Stimulated activated CD8-positive, alpha-beta memory T cell treated with anti-CD3 and anti-CD28 coated beads, Interleukin-12 subunit alpha, Interleukin-12 subunit beta, amount 100 ng/mL, for 1 hour (primary cell): ENCODE results near the gene QSOX2.

Experiments
- DNase-seq: peaks from one replicate; pipeline ENCODE4 v3.0.0-alpha.2; 2020; ENCODE audit warnings: low read depth

The QSOX2 gene

DNA sequence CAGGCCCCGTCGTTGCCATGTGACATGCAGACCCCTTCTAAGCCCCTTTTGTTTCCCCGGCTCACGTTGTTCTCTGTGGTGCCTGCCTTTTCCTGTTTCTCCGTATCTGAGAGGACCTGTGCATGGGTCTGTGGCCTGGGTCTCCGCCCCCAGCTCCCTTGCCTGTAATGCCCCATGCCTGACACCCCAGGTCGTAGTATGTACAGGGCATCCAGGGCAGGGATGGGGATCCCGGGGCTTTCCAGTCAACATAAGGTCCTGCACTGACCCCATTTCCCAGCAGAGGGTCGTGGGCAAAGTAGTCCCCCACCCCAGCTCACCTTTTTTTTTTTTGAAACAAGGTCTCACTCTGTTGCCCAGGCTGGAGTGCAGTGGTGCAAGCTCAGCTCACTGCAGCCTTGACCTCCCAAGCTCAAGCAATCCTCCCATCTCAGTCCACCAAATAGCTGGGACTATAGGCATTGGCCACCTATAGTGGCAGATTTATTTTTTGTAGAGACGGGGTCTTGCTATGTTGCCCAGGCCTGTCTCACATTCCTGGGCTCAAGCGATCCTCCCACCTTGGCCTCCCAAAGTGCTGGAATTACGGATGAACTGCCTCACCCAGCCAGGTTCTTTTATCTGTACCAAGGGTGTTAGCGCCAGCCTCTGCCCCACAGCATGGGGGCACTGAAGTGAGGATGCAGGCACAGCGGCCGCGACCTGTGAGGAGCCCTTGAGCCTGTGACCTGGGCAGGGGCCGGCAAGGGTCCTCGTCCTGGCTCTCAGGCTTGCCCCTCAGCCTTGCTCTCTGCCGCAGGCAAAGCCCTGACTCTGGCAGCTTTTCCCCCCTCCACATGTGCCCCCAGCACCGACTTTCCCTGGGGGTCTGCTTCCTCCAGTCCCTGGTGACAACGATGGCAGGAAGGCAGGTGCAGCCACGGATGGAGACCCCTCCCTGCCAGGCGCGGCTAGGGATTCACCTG is 19.1 kb upstream of the QSOX2 start:
- no peak for DNase-seq

DNA sequence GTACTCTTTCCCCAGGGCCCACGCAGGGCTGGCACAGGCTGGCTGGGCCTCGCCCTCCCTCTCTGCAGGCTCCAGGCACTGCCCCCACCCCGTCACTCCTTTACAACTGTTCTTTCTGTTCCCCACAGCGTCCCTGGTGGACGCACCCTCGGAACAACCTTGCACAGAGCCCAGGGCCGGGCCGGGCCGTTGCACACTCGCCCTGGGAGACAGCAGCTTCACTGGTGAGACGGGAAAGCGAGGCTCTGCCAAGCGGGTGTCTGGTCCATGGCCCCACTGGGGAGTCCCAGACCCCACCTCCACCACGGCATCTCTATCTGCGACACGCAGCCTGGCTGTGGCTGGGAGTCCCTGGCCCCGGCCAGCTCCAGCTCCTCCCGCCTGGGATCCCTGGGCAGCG is 18.4 kb upstream of the QSOX2 start:
- no peak for DNase-seq

DNA sequence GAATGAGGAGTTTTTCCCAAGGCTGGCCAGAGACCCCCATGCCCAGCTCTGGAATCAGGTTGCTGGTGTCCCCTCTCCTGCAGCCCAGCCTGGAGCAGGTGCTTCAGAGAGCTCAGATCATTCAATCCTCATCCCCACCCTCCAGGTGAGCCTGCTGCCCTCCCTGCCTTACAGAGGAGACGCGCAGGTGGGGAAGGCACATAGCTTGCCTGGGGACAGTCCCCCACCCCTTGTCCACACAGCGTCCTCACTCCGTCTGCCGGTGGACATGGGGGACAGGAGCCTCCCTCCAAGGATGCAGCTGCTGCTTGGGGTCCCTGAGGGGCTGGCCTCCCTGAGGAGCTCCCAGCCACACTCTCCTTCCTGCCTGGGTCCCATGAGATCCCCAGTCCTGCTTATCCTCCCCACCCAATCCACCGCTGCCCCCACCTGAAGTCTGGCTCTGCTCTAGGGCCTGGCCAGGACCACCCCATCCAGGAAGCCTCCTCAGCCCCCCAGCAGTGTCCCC is 17.1 kb upstream of the QSOX2 start:
- DNase-seq, result no peak

DNA sequence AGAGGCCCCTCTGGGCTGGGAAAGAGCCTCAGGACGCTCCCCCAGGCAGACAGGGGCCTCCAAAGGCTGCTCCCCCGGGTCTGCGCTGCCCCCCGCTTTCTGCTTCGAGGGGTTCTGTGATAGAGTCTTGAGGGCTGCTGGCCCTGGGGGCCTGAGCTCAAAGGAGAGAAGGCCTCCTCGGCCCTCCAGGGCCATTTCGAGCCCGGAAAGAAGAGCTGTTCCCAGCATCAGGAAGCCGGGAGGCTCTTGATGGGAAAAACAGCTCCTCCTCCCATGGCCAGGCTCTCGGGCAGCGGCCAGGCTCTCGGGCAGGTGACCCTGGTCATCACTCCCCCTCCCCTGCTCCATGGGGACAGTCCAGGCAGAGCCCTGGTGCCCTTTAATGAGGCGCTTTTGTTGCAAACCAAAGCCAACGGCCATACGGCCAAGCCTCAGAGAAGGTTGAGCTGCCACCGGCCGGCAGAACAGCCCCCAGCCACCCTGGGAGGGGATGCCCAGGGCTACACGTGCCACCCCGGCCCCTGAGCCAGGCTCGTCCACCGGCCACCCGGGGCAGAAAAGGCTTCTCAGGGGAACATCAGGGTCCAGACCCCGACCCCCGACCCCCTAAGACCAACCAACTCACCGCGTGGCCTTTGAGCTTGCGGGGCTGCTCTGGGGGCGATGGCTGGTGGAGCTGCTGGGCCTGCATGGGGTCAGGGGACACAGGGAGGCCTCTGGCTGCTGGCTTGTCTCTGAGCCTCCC is 16.2 kb upstream of the QSOX2 start:
- DNase-seq, result no peak

DNA sequence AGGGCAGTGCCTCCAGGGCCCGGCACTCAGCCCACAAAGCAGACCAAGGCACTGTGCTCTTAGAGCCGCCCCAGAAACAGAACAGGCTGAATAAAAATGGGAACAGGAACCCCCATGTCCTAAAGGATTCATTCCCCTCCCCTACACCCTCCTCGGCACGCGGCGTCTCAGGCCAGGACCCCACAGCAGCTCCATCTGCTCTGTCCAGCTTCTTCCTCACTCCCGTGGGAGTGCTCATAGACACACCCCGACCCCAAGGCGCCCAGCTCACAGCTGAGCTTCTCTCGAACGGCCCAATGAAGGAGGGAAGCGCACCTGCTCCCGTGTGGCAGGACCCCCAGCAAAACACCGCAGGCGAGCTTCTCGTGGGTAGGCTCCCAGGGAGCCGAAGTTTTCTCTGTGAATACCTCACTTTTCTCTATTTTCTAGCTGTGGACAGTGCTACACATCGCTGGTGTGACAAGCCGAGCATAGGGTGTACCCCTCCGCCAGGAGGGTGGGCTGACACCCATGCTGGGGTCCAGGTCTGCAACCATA is 15.4 kb upstream of the QSOX2 start:
- no peak for DNase-seq

DNA sequence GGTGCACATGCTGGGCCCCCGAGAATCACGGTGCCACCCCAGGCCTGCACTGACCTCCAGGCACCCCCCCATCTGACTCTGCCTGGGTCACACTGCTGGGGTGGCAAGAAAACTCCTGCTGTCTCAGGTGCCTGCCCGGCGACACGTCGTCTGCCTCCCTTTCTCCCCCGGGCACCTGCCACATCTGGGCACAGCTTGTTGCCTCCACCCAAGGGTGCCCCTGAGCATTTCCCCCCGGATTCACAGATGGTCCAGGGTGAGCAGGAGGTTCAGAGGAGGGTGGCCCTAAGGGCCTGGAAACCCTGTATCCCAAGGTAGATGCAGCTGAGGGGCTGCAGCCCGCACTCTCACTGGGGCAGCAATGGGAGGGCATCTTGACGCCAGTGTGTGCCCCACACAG is 14.9 kb upstream of the QSOX2 start:
- DNase-seq, result no peak

DNA sequence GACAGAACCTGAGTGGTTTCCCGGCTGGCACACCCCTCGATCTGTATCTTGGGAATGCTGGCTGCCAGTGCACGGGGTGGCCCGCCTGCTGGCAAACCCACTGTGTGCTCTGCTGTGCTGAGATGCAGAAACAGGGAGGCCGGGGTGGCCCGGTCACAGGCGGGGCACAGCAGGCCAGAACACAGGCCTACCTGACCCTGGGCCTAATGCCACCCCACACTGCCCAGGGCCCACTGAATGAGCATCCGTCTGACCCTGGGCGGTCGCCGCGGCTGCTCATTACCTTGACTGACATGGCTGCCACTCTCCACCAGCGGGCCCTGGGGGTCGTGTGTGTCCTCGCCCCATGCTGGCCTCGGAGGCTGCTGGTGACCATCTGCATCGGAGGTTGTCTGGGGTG is 14.2 kb upstream of the QSOX2 start:
- no peak for DNase-seq

DNA sequence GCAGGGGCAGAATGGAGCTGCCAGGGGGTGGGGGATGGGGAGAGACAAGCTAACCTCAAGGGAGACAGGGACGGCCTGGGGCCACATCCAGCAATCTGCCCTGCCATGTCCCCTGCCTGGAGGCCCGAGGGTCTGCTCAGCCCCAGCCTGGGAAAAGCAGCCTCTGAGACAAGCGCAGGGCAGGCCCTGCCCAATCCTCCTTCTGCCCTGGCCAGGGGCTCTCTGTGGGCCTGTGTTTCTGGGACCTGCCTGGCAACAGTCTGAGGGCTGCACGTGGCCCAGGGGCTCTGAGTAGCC is 13.9 kb upstream of the QSOX2 start:
- no peak for DNase-seq

DNA sequence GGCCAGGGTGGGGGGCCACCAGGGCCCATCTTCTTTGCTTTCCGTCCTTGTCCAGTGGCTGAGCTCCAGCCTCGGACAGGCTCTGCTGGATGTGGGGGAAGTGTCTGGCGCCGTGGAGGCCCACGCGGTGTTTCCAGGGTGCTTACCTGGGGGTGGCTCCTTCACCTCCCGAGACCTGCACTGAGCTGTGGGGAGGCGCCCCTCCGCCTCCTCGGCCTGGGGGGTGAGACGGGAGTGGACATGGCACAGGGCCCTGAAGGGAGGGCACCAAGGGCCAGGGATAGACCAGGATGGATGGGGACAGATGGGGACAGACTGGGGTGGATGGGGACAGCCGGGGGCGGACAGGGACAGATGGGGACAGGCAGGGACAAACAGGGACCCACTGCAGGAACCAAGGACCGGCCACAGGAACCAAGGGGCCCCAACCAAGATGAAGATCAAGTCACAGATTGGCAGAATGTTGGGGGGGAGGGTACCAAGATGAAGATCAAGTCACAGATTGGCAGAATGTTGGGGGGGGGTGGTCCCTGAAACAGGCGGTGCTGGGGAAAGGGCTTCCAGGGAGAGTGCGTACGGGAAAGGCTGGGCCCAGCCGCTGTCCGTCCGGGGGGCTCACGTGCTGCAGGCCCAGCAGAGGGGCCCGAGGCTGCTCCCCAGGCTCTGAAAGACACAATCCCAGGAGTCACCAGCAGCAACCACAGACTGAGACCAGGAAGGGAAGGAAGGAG is 13.3 kb upstream of the QSOX2 start:
- DNase-seq, result no peak

DNA sequence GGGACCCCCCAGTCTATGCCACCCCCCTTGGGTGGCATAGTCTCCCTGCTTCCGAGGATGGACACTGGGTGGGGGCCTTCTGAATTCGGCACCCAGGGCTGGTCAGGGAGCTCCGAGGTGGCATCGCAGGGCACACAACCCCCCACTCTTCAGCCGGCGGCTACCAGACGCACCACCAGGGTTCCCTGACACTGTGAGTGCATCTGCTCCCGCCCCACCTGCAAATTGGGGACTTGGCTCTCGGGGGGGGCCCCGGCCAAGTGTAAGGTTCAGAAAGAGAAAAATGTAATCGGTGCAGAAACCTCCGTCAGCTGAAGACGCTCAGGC is 12.7 kb upstream of the QSOX2 start:
- DNase-seq, result no peak

DNA sequence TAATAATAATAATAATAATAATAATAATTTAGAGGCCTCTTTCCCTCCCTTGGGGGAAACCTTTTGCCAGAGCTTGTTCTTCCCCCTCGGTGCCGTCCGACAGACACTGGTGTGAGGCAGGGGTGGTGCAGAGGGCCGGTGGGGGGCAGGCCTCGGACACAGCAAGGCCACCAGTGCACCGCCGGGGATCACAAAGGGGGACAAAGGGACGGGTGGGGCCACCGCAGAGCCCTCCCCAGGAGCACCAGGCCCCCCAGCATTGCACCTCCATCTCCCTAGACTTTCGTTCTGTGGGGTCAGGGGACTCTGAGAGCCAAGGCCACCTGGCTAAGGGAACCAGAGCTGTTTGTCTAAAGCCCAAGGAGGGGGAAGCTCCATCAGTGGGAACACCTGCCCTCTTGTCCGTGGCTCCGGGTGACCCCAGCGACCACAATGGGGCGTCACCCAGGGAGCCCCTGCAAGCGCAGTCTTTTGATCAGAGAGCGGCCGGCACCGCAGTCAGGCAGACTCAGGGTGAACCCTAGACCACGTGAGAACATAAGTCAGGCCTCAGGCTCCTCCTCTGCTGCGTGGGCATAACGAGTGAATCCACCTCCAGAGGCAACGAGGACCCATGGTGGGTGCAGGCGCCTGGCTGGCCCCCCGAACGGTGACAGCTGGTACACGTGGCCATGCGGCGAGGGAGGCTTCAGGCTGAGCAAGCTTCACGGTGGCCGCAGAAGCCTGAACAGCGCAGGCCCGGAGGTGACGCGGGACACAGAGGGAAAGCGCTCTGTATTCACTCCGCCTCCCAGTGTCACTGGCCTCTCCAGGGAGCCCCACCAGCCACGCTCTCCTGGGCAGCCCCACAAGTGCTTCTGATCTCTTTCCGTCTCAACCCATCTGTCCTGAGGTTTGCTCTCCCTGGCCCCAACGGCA is 12.0 kb upstream of the QSOX2 start:
- no peak for DNase-seq

DNA sequence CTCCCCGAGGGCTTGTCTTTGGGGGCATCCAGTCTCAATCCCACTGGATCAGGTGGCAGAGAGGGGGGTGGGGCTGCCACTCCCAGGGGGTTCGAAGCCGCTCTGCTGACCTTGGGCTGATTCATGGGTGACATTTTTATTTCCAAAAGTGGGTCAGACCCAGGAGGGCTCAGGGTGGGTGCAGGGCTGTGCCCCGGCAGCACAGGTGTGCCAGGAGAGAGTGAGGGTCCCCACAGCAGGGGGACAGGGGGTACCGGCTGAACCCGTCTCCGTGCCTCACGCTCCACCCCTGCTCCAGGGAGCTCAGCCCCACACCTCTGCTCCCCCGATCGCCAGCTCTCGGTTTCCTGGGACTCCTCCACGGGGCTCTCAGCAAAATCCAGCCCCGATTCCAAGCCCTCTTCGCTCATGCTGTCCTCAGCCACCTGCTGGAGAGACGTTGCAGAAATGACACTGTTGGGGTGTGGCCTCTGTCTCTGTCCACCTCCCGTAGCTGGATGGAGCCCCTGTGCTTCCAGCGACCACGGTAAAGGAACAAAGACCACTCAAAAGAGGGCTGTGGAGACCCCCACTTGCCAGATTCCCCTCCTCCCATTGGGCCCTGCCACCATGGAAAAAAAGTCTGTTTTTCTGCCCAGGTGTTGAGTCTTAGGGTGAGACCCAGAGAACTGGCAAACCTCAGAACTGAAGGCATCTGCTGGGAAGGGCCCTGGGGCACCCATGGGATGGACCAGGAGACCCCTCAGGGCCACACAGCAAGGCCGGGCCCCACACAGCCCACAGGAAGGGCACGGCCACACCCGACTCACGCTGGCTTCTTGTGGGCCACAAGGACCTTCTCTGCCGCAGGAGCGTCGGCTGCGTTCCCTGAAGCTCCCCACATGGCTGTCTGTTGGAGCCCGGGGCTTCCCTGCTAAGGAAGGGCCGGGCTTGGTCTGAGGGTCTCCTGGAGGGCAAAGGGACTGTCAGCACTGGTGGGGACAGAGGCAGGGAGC is 10.6 kb upstream of the QSOX2 start:
- no peak for DNase-seq

DNA sequence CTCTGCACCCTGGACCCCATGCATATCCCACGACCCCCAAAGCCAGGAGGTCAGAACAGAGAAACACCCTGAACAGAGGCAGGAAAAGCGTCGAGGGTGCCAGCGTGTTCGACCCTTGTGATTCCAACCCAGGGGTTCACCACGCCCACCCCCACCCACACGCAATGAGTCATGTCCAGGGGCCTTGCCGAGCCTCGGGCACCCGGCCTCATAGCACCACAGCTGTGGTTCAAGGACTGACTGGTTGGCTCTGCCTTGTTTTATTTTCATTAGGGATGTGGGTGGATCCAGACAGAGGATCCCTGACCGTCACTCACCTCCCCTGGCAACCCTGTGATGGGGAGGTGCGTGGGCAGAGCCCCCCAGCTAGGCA is 9.5 kb upstream of the QSOX2 start:
- no peak for DNase-seq

DNA sequence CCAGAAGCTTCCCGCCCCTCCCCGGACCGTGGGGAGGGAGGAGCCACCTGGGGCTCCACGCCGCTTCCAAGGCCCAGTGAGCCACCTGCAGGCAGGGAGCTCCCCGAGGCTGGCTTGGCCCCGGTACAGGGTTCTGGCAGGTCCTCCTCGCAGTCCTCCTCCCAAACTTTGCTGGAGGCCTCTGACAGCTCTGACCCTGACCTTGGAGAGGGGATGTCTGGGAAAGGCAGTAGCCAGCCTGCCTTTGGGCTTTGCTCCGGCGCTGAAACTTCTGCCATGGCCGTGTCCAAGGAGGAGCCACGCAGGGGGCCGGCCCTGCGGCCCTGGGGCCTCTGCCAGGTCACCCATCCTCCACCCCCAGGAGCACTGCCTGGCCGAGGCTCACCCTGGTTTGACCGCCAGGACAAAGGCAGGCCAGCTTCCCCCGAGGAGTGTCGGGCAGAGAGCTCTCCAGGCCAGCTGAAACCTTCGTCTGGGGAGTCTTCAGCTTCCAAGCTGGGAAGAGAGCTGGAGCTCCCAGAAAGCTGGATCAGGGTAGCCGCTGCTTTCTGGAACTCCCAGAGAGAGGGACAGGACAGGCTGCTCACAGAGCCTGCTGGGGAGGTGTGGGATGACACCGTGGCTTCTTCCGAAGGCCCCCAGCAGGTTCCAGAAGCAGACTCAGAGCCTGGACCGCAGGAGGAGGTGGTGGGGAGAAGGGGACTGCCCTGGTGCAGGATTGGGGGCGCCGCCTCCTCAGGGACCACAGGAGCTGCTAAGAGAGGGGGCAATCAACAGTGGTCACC is 9.0 kb upstream of the QSOX2 start:
- DNase-seq, result no peak

DNA sequence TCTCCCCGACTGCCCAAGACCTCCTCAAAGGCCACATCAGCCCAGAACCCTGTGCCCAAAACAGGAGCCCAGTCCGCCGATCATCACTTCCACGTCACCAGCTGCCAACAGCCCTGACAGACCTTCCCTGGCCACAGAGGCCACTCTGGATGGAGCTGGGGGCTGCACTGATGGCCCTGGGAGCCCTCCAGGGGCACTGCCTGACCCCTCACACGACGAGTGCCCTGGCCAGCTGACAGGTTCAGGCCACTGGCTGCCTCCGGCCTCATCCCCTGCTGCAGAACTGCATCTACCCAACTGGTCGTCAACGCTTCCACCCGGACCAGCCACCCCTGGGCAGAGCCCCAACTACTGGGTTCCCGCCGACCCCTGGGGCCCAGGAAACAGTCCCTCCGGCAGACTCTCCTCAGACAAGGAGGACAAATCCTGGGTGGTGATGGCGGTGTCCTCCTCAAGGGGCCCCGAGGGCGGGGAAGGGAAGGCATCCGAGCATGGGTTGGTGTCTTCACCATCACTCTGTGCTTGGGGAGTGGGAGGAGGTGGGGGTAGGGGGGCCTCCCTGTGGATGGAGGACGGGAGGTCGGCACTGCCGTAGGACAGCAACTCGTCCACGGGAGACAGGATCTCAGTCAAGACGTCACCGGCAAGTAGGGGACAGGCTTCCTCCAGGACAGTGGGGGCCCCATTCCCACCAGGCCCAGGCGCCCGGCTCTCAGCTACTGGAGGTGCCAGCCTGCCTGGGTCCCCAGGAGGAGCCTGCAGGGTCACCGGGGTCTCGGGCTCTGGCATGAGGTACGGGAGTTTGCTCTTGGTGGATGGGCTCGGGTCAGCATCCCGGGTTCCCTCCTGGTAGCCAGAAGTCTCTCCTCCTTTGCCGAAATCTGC is 7.9 kb upstream of the QSOX2 start:
- no peak for DNase-seq

DNA sequence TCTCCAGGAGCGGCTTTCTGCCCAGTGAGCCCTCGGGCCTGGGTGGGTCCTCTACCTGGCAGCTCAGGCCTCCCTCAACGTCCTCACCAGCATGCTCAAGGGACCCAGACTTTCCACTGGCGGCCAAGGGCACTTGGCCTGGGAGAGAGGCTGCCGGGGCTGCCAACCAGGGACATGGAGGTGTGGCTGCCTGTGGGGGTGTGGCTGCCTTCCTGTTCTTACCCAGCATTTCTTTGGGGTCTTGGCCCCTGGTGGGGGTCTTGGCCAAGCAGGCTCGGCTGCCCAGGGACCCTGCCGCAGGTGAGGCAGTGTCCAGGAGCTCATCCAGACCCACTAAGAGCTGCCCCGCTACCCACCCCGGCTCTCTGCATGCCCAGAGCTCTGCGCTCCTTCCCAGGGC is 7.2 kb upstream of the QSOX2 start:
- no peak for DNase-seq

DNA sequence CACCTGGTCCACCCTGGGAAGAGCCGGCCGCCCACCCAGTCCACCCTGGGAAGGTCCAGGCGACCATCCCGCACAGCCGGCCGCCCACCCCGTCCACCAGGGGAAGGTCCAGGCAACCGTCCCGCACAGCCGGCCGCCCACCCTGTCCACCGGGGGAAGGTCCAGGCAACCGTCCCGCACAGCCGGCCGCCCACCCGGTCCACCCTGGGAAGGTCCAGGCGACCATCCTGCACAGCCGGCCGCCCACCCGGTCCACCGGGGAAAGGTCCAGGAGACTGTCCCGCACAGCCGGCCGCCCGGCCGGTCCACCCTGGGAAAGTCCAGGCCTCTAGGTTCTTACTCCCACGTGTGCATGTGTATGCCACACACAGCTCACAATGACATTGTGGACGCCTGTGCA is 6.7 kb upstream of the QSOX2 start:
- no peak for DNase-seq
